Breast epithelium (tissue), 3 donors: ENCODE results near the gene PRKG1.

Experiments used
- POLR2A ChIP-seq: fragments of 450-650 bp; IDR thresholded peaks from one replicate; pipeline ENCODE4 v1.6.1; 2016; ENCODE audit warnings: antibody characterized with exemption, mild to moderate bottlenecking, moderate library complexity
- POLR2AphosphoS5 ChIP-seq, 3 donors: sonication (generic); formaldehyde crosslinking; IDR thresholded peaks; one replicate each; pipeline ENCODE4 v1.6.1; 2017; ENCODE audit warnings: antibody characterized with exemption in 3 of 3

DNA sequence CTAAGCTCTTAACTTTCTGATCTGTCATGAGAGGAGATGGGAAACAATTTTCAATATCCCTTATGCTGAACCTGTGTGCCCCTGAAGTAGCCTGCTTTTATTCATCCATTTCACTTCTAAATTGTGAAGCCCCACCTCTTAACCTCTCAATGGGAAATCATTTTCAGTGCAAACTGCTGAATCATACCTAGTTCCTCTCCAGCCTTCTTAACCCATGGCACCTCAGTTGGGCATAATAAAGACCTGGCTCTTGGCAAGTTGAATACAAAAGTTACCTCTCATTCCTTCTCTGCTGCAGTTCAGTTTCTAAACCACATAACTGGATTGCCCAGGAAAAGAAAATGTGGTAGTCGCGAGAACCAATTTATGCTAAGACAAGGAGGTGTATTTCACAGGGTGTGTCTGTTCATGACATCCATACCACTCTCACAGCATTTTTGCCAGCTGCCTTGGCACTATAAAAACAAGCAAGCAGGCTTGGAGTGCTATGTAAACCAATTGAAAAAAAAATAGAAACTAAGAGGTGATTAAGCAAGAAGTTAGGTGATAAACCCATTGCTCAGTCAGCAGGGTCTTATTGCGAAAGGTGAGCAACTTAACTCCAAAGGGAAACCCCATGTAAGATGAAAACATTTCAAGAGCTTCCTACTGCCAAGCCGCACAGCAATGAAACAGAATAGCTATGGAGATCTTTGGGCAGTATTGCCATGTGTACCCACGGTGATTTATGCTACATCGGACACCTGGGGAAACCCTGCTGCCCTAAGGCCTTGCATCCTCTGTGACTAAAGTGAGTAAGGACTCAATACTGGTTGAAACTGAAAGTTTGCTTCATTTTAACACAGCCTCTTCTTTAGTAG, 1182.8 kb downstream of the PRKG1 start:
- TF ChIP-seq POLR2AphosphoS5 (IDR thresholded peaks at IDR 0.05) (no peak), POLR2A (no peak)
